ENCODE results near the gene ADCY1.

The ADCY1 gene

GRCh38 chr7:45597286-45597984 is 23.3 kb downstream of the ADCY1 start:
- Mint-ChIP-seq H3K4me3 (no peak overlapping the region), H3K9me3 (no peaks in the 10 kb centered on the region), H3K36me3 (ENCODE audit: low read depth) (no peaks in the 10 kb centered on the region), H3K4me1 (peaks cover 30% of the 10 kb centered on the region), H3K27ac (no peak overlapping the region), H3K27me3 (ENCODE audit: low read depth, poor library complexity) (no peaks in the 10 kb centered on the region)
- no peak for TF ChIP-seq CTCF (IDR thresholded peaks at IDR 0.05)
- no peak for DNase-seq

GRCh38 chr7:45598886-45599520 is 24.8 kb downstream of the ADCY1 start:
- Mint-ChIP-seq H3K36me3 (ENCODE audit: low read depth) (no peaks in the 10 kb centered on the region), H3K4me1 (peaks cover 30% of the 10 kb centered on the region)

GRCh38 chr7:45599851-45600706 is 25.9 kb downstream of the ADCY1 start:
- no peak for DNase-seq
- H3K27me3 Mint-ChIP-seq (ENCODE audit: low read depth, poor library complexity): no peaks in the 10 kb centered on the region
- H3K4me3 Mint-ChIP-seq: no peak overlapping the region
- peaks cover 3% of the 10 kb centered on the region for H3K9me3 Mint-ChIP-seq
- no peaks in the 10 kb centered on the region for H3K36me3 Mint-ChIP-seq (ENCODE audit: low read depth)
- peak overlapping the region; percentile 81 for H3K27ac Mint-ChIP-seq
- TF ChIP-seq CTCF (IDR thresholded peaks at IDR 0.05): no peak
- peaks cover 30% of the 10 kb centered on the region for H3K4me1 Mint-ChIP-seq

More at GRCh38 chr7:45598886-45599520, 24.8 kb downstream of the ADCY1 start:
- TF ChIP-seq CTCF (IDR thresholded peaks at IDR 0.05): no peak
- Mint-ChIP-seq H3K9me3 (no peaks in the 10 kb centered on the region), H3K4me3 (no peak overlapping the region), H3K27ac (no peak overlapping the region), H3K27me3 (ENCODE audit: low read depth, poor library complexity) (no peaks in the 10 kb centered on the region)
- DNase-seq: no peak

GRCh38 chr7:45601094-45601493 is 26.9 kb downstream of the ADCY1 start:
- no peaks in the 10 kb centered on the region for H3K36me3 Mint-ChIP-seq (ENCODE audit: low read depth)
- peaks cover 4% of the 10 kb centered on the region for H3K27me3 Mint-ChIP-seq (ENCODE audit: low read depth, poor library complexity)
- DNase-seq: no peak
- peaks cover 25% of the 10 kb centered on the region for H3K4me1 Mint-ChIP-seq
- H3K4me3 Mint-ChIP-seq: no peak overlapping the region
- no peak overlapping the region for H3K27ac Mint-ChIP-seq
- TF ChIP-seq CTCF (IDR thresholded peaks at IDR 0.05): no peak
- H3K9me3 Mint-ChIP-seq: peaks cover 9% of the 10 kb centered on the region

GRCh38 chr7:45601816-45602540 is 27.8 kb downstream of the ADCY1 start:
- Mint-ChIP-seq H3K9me3 (peaks cover 9% of the 10 kb centered on the region), H3K4me3 (no peak overlapping the region), H3K4me1 (peaks cover 25% of the 10 kb centered on the region), H3K27me3 (ENCODE audit: low read depth, poor library complexity) (peaks cover 4% of the 10 kb centered on the region), H3K27ac (no peak overlapping the region), H3K36me3 (ENCODE audit: low read depth) (no peaks in the 10 kb centered on the region)
- DNase-seq: no peak
- TF ChIP-seq CTCF (IDR thresholded peaks at IDR 0.05): no peak
